Activated naive CD4-positive, alpha-beta T cell treated with anti-CD3 and anti-CD28 coated beads, Interleukin-2, amount 50 U/mL, for 16 hours (primary cell): ENCODE measurements around the gene DLX3.

Experiments
- DNase-seq: peaks from one replicate; pipeline ENCODE4 v3.0.0-alpha.2; 2020

DLX3 gene

GRCh38 chr17:49992191-49992932 is 2.7 kb downstream of the DLX3 start:
- no peak for DNase-seq

GRCh38 chr17:49991409-49991808 is 3.6 kb downstream of the DLX3 start:
- no peak for DNase-seq

GRCh38 chr17:49990921-49991320 is 4.1 kb downstream of the DLX3 start:
- DNase-seq = no peak

GRCh38 chr17:49990331-49990730 is 4.7 kb downstream of the DLX3 start:
- no peak for DNase-seq

GRCh38 chr17:49989518-49989880 is 5.5 kb downstream of the DLX3 start:
- DNase-seq = no peak

GRCh38 chr17:49987681-49988441 is 7.2 kb downstream of the DLX3 start:
- DNase-seq = no peak

- no peak for DNase-seq
Measured at GRCh38 chr17:49987290-49987585, 7.8 kb downstream of the DLX3 start.

- no peak for DNase-seq
Measured at GRCh38 chr17:49986396-49987289, 8.4 kb downstream of the DLX3 start.

GRCh38 chr17:49985310-49985990 is 9.6 kb downstream of the DLX3 start:
- no peak for DNase-seq

GRCh38 chr17:49984776-49985175 is 10.2 kb downstream of the DLX3 start:
- DNase-seq = no peak

GRCh38 chr17:49984283-49984682 is 10.7 kb downstream of the DLX3 start:
- no peak for DNase-seq

GRCh38 chr17:49980703-49981197 is 14.3 kb downstream of the DLX3 start:
- no peak for DNase-seq

GRCh38 chr17:49979748-49980479 is 15.1 kb downstream of the DLX3 start:
- DNase-seq = no peak

- DNase-seq = no peak
Measured at GRCh38 chr17:49978501-49978900, 16.5 kb downstream of the DLX3 start.

- DNase-seq = no peak
Measured at GRCh38 chr17:49977463-49978389, 17.3 kb downstream of the DLX3 start.

GRCh38 chr17:49976828-49977202 is 18.2 kb downstream of the DLX3 start:
- DNase-seq = no peak

GRCh38 chr17:49976163-49976827 is 18.7 kb downstream of the DLX3 start:
- no peak for DNase-seq

- no peak for DNase-seq
Measured at GRCh38 chr17:49975531-49975930, 19.5 kb downstream of the DLX3 start.

GRCh38 chr17:49973271-49973615 is 21.8 kb downstream of the DLX3 start:
- no peak for DNase-seq

- no peak for DNase-seq
Measured at GRCh38 chr17:49972486-49973270, 22.3 kb downstream of the DLX3 start.
